Mesenchymal stem cell (in vitro differentiated cells and primary cell): Measurements from ENCODE around the gene ITM2A.

ENCODE experiments used
- DNase-seq: peaks from one replicate; pipeline ENCODE4 v3.0.0-alpha.2; 2013
- H2AFZ ChIP-seq: one replicate; pipeline ENCODE4 v1.6.1; 2013; ENCODE audit warnings: low read depth, mild to moderate bottlenecking, control low read depth, inconsistent platforms, low read length, moderate library complexity
- H2AK5ac ChIP-seq: 2 replicates; pipeline ENCODE4 v1.6.1; 2013; ENCODE audit warnings: low read length, moderate library complexity, mild to moderate bottlenecking, inconsistent platforms; ENCODE audit not compliant: severe bottlenecking
- H2BK120ac ChIP-seq: one replicate; pipeline ENCODE4 v1.6.1; 2013; ENCODE audit warnings: low read depth, mild to moderate bottlenecking, inconsistent platforms, low read length, moderate library complexity
- H2BK12ac ChIP-seq, 2 experiments: one replicate each; pipeline ENCODE4 v1.6.1; 2013; ENCODE audit warnings: inconsistent platforms in 2 of 2, low read length in 2 of 2, mild to moderate bottlenecking in 2 of 2, moderate library complexity in 2 of 2, control low read depth in 1 of 2
- H2BK15ac ChIP-seq: one replicate; pipeline ENCODE4 v1.6.1; 2013; ENCODE audit warnings: mild to moderate bottlenecking, low read depth, inconsistent platforms; ENCODE audit not compliant: poor library complexity, severe bottlenecking
- H2BK5ac ChIP-seq: 2 replicates; pipeline ENCODE4 v1.6.1; 2013; ENCODE audit warnings: low read depth, mild to moderate bottlenecking, low read length, control low read depth, inconsistent platforms; ENCODE audit not compliant: poor library complexity, severe bottlenecking
- H3K14ac ChIP-seq, 2 experiments: one replicate each; pipeline ENCODE4 v1.6.1; 2013; ENCODE audit warnings: inconsistent platforms in 2 of 2, low read length in 2 of 2, control low read depth in 1 of 2, mild to moderate bottlenecking in 1 of 2, moderate library complexity in 1 of 2
- H3K18ac ChIP-seq, 2 experiments: one replicate each; pipeline ENCODE4 v1.6.1; 2013; ENCODE audit warnings: inconsistent platforms in 2 of 2, low read length in 2 of 2, control low read depth in 1 of 2, low read depth in 1 of 2, mild to moderate bottlenecking in 1 of 2
- H3K23ac ChIP-seq, 2 experiments: one replicate each; pipeline ENCODE4 v1.6.1; 2013; ENCODE audit warnings: inconsistent platforms in 2 of 2, low read length in 2 of 2, mild to moderate bottlenecking in 2 of 2, moderate library complexity in 2 of 2, control low read depth in 1 of 2
- H3K27ac ChIP-seq: 2 replicates; pipeline ENCODE4 v1.5.1; 2013; ENCODE audit warnings: mild to moderate bottlenecking, moderate library complexity, low read length, control low read depth, inconsistent platforms; ENCODE audit not compliant: poor library complexity, severe bottlenecking
- H3K27me3 ChIP-seq, 2 experiments: 2 replicates each; pipeline versions ENCODE4 v1.6.1 to v1.7.0; 2013; ENCODE audit warnings: low read length in 2 of 2, mild to moderate bottlenecking in 2 of 2, moderate library complexity in 2 of 2, control low read depth in 1 of 2, inconsistent platforms in 1 of 2; ENCODE audit not compliant: control insufficient read depth in 1 of 2, insufficient read depth in 1 of 2
- H3K36me3 ChIP-seq, 2 experiments: 2 replicates each; pipeline versions ENCODE4 v1.6.1 to v1.7.0; 2013; ENCODE audit warnings: low read length in 2 of 2, control low read depth in 1 of 2, inconsistent platforms in 1 of 2, low read depth in 1 of 2, mild to moderate bottlenecking in 1 of 2; ENCODE audit not compliant: insufficient read depth in 2 of 2, control insufficient read depth in 1 of 2
- H3K4ac ChIP-seq, 2 experiments: one replicate each; pipeline ENCODE4 v1.6.1; 2013; ENCODE audit warnings: inconsistent platforms in 2 of 2, low read length in 2 of 2, mild to moderate bottlenecking in 2 of 2, moderate library complexity in 2 of 2, control low read depth in 1 of 2, low read depth in 1 of 2
- H3K4me1 ChIP-seq: 2 replicates; pipeline ENCODE4 v1.6.1; 2013; ENCODE audit warnings: low read depth, low read length, control low read depth; ENCODE audit not compliant: control insufficient read depth, insufficient read depth
- H3K4me2 ChIP-seq: 2 replicates; pipeline ENCODE4 v1.6.1; 2013; ENCODE audit warnings: low read length, mild to moderate bottlenecking, inconsistent platforms; ENCODE audit not compliant: poor library complexity, severe bottlenecking
- H3K4me3 ChIP-seq, 2 experiments: 2 replicates each; pipeline versions ENCODE4 v1.5.1 to v1.7.0; 2013; ENCODE audit warnings: low read length in 2 of 2, mild to moderate bottlenecking in 2 of 2, control low read depth in 1 of 2, low read depth in 1 of 2; ENCODE audit not compliant: insufficient read depth in 1 of 2
- H3K79me1 ChIP-seq: replicated peaks from 2 replicates; pipeline ENCODE4 v1.6.1; 2013; ENCODE audit warnings: mild to moderate bottlenecking, control low read depth, low read length, inconsistent platforms; ENCODE audit not compliant: poor library complexity, severe bottlenecking
- H3K9ac ChIP-seq: 2 replicates; pipeline ENCODE4 v1.7.0; 2013; ENCODE audit warnings: mild to moderate bottlenecking, low read length, moderate library complexity
- H3K9me3 ChIP-seq: 2 replicates; pipeline ENCODE4 v1.7.0; 2013; ENCODE audit warnings: mild to moderate bottlenecking, low read length; ENCODE audit not compliant: control insufficient read depth
- H4K8ac ChIP-seq: one replicate; pipeline ENCODE4 v1.6.1; 2013; ENCODE audit warnings: inconsistent platforms, mild to moderate bottlenecking, low read length, moderate library complexity
- H4K91ac ChIP-seq: one replicate; pipeline ENCODE4 v1.6.1; 2013; ENCODE audit warnings: mild to moderate bottlenecking, low read length, inconsistent platforms
- WGBS: methylation state at CpG from one replicate; pipeline ENCODE4 v1.1.7; 2013; ENCODE audit warnings: mixed read lengths; 5-methylcytosine and 5-hydroxymethylcytosine counted together

ITM2A gene

GRCh38 chrX:79368441-79368840 lies 1.3 kb upstream of the ITM2A start:
- H3K4me1 ChIP-seq, result peaks cover 4% of the 10 kb centered on the region
- no peak overlapping the region for H4K91ac ChIP-seq
- H3K27me3 ChIP-seq, result no peaks in the 10 kb centered on the region
- no peak overlapping the region for H3K4ac ChIP-seq
- no peak overlapping the region for H2AFZ ChIP-seq
- H3K36me3 ChIP-seq, result no peaks in the 10 kb centered on the region
- no peak overlapping the region for H4K8ac ChIP-seq
- H3K23ac ChIP-seq, result no peak overlapping the region
- H3K27ac ChIP-seq, result no peak overlapping the region
- no peak overlapping the region for H3K4me2 ChIP-seq
- no peak overlapping the region for H3K18ac ChIP-seq
- H3K4me3 ChIP-seq, result no peak overlapping the region
- H2BK12ac ChIP-seq, result no peak overlapping the region
- H3K79me1 ChIP-seq, result no peaks in the 10 kb centered on the region
- no peak overlapping the region for H2BK5ac ChIP-seq
- no peak overlapping the region for H2AK5ac ChIP-seq
- H3K9ac ChIP-seq, result no peak overlapping the region
- 85% methylated on average over 4 of the region's 6 CpGs for WGBS
- H3K14ac ChIP-seq, result no peak overlapping the region
- DNase-seq, result no peak
- H2BK120ac ChIP-seq, result no peak overlapping the region
- no peaks in the 10 kb centered on the region for H3K9me3 ChIP-seq
- no peak overlapping the region for H2BK15ac ChIP-seq

DNA sequence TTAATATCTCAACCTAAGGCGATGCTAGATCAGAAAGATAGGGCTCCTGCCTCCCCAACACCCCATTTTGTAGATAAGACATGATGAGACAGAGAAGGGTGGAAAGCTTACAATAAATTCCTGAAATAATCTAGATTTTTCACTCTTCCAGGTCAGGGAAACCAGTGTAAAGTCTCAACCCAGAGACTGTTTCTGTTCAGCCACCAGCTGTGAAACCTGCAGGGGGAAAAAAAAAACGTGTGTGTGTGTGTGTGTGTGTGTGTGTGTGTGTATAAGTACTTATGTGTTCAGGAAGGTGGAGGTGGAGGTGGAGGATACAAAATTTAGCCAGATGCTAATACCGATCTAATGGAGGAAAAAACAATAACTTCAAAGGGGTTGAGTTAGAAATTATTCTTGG lies 773 bp upstream of the ITM2A start:
- Histone ChIP-seq H3K9me3 (no peaks in the 10 kb centered on the region), H3K4me2 (no peak overlapping the region), H2BK15ac (no peak overlapping the region), H2AK5ac (no peak overlapping the region), H3K27me3 (no peaks in the 10 kb centered on the region), H2BK5ac (no peak overlapping the region), H3K4me1 (peaks cover 4% of the 10 kb centered on the region), H3K36me3 (no peaks in the 10 kb centered on the region), H3K18ac (no peak overlapping the region), H3K79me1 (no peaks in the 10 kb centered on the region), H3K23ac (no peak overlapping the region), H2BK120ac (no peak overlapping the region), H4K8ac (no peak overlapping the region), H4K91ac (no peak overlapping the region), H3K4me3 (no peak overlapping the region), H2AFZ (no peak overlapping the region), H2BK12ac (no peak overlapping the region), H3K9ac (no peak overlapping the region), H3K4ac (no peak overlapping the region), H3K27ac (no peak overlapping the region), H3K14ac (no peak overlapping the region)
- DNase-seq, result no peak
- 0% methylated on average over 1 of the region's 3 CpGs for WGBS

- WGBS, result 0% methylated on average over 5 of the region's 6 CpGs
- H3K9ac ChIP-seq, result peak overlapping the region; percentile 69
Observed at GRCh38 chrX:79366556-79366872, 620 bp downstream of the ITM2A start.

GRCh38 chrX:79365591-79365990 lies 1.5 kb downstream of the ITM2A start:
- no peak overlapping the region for H2BK5ac ChIP-seq
- H2BK15ac ChIP-seq, result no peak overlapping the region
- H2BK120ac ChIP-seq, result no peak overlapping the region
- DNase-seq, result no peak
- no peaks in the 10 kb centered on the region for H3K27me3 ChIP-seq
- no peak overlapping the region for H3K4me2 ChIP-seq
- no peak overlapping the region for H3K14ac ChIP-seq
- H3K4me1 ChIP-seq, result peaks cover 4% of the 10 kb centered on the region
- no peak overlapping the region for H2BK12ac ChIP-seq
- no peak overlapping the region for H3K27ac ChIP-seq
- H3K4me3 ChIP-seq, result no peak overlapping the region
- H3K4ac ChIP-seq, result no peak overlapping the region
- no peak overlapping the region for H3K23ac ChIP-seq
- no peaks in the 10 kb centered on the region for H3K9me3 ChIP-seq
- H2AK5ac ChIP-seq, result no peak overlapping the region
- H3K9ac ChIP-seq, result no peak overlapping the region
- no peak overlapping the region for H4K8ac ChIP-seq
- no CpG with 5 or more reads among the region's 1 CpG for WGBS
- H3K36me3 ChIP-seq, result no peaks in the 10 kb centered on the region
- H4K91ac ChIP-seq, result no peak overlapping the region
- H3K18ac ChIP-seq, result no peak overlapping the region
- H3K79me1 ChIP-seq, result no peaks in the 10 kb centered on the region
- H2AFZ ChIP-seq, result no peak overlapping the region

More at GRCh38 chrX:79366556-79366872, 620 bp downstream of the ITM2A start:
- Histone ChIP-seq H2BK15ac (no peak overlapping the region), H3K4me1 (peaks cover 4% of the 10 kb centered on the region), H3K36me3 (no peaks in the 10 kb centered on the region), H3K27ac (no peak overlapping the region), H2AFZ (no peak overlapping the region), H3K14ac (no peak overlapping the region), H3K9me3 (no peaks in the 10 kb centered on the region), H4K91ac (no peak overlapping the region), H2BK12ac (no peak overlapping the region), H4K8ac (no peak overlapping the region), H3K27me3 (no peaks in the 10 kb centered on the region), H3K4me2 (peak overlapping the region; percentile 63), H3K4me3 (peak overlapping the region; percentile 60 to 77), H2BK5ac (no peak overlapping the region), H2AK5ac (no peak overlapping the region), H3K23ac (no peak overlapping the region), H3K4ac (no peak overlapping the region), H3K18ac (no peak overlapping the region), H3K79me1 (no peaks in the 10 kb centered on the region), H2BK120ac (no peak overlapping the region)
- DNase-seq, result no peak
